ENCODE data around the gene TSPAN13.

GRCh38 chr7:16742547-16742946 lies 11.0 kb upstream of the TSPAN13 start:
- no peak for TF ChIP-seq PATZ1 (CRISPR knock-in tag; IDR thresholded peaks at IDR 0.05; ENCODE audit: borderline replicate concordance)
- no peak for TF ChIP-seq POU6F1 (CRISPR knock-in tag; IDR thresholded peaks at IDR 0.05; ENCODE audit: borderline replicate concordance, low read depth)
- no peak for TF ChIP-seq CSDC2 (CRISPR knock-in tag; IDR thresholded peaks at IDR 0.05)
- TF ChIP-seq RARB (CRISPR knock-in tag; IDR thresholded peaks at IDR 0.05) = no peak
- no peak for TF ChIP-seq SNAI2 (CRISPR knock-in tag; IDR thresholded peaks at IDR 0.05)
